GM19372 (cell line): ENCODE results near the gene COMT.

Source experiments
- ATAC-seq: cut with Tn5 transposase; IDR thresholded peaks from one replicate; pipeline ENCODE4 v1.9.1; 2021; ENCODE audit warnings: mild to moderate bottlenecking, low read depth, moderate library complexity; ENCODE audit not compliant: unreplicated experiment

The COMT gene

DNA sequence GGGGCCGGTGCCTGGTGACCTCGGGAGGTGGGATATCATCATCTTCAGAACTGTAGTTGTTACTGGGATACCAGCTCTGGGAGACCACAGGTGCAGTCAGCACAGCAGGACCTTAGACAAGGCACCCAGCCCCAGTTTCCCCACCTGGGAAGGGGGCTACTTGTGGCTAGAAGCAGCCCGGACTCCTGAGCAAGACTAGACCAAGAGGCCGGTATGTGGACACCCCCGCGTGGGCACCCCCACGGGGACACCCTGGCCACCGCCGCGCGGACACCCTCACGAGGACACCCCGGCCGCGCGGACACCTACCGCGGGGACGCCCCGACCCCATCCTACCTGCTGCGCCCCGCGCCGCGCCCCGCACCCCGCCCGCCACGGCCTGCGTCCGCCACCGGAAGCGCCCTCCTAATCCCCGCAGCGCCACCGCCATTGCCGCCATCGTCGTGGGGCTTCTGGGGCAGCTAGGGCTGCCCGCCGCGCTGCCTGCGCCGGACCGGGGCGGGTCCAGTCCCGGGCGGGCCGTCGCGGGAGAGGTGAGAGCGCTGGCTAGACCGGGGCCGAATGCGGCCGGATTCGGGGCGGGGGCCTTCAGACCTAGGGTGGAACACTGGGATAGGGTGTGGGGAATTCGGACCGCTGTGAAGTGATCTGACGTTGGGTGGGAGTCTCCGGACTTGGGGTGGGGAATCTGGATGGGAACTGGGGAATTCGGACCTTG lies at the start of gene COMT, which contains the start of gene TXNRD2:
COMT (plus strand) TSS at position 408 of the 718 bp plus-strand sequence. CDS start 20,755 bp downstream, outside the sequence.
TXNRD2 (minus strand) TSS at position 454 of the 718 bp plus-strand sequence; CDS start at position 439, 15 bp downstream.
- no peak for ATAC-seq

DNA sequence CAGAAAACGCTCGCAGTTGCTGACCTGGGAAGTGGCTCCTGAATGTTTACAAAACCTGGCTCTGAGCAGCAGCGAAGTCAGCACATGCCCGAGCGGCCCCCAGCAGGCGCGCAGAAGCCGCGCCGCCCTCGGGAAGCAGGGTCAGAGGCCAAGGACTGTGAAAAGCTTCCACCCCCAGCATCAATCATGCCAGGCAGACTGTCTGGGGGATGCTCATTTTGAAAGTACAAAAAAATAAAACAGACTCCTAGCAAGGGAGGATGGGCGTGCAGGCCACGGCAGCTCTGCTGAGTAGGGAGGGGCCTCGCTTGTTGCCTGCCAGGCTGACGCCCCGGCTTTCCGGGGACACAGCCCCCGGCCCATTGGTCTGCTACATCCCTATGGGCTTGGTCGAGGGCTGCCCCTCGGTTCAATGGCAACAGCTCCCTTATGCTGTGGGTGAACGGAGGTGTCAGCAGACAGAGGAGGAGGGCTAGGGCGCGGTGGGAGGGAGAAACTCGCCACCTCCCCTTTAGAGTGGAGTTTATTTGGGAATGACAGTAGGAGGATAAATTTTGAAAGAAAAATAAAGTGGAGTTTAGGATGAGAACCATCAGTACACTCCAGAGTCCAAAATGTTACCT lies 49.2 kb upstream of the COMT start:
- ATAC-seq = no peak

- ATAC-seq = no peak
These were observed 48.6 kb upstream of the COMT start for GRCh38 chr22:19892925-19893324.

DNA sequence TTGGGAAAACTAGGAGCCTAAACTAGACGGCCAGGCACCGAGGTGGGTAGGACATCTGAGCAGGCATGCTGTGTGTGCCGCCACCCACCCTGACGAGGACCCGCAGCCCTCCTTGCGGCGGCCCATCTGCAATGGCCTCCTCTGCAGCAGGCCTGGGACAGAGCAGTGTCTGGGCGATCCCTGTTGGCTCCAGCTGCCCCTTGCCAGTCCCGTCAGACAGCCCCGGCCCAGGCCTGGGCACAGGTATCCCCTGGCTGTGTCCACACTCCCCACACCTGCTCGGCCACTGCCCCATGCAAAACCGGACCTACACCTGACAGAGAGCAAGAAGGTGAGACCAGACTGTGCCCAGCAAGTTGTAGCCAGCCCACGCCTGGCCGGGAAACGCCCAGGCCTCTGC lies 48.2 kb upstream of the COMT start:
- ATAC-seq = no peak

- ATAC-seq = no peak
These were observed 46.3 kb upstream of the COMT start for GRCh38 chr22:19895160-19895849.

GRCh38 chr22:19896665-19897355 lies 44.8 kb upstream of the COMT start:
- ATAC-seq = no peak

- no peak for ATAC-seq
These were observed 43.8 kb upstream of the COMT start for GRCh38 chr22:19897726-19898125.

GRCh38 chr22:19898145-19898544 lies 43.4 kb upstream of the COMT start:
- no peak for ATAC-seq

DNA sequence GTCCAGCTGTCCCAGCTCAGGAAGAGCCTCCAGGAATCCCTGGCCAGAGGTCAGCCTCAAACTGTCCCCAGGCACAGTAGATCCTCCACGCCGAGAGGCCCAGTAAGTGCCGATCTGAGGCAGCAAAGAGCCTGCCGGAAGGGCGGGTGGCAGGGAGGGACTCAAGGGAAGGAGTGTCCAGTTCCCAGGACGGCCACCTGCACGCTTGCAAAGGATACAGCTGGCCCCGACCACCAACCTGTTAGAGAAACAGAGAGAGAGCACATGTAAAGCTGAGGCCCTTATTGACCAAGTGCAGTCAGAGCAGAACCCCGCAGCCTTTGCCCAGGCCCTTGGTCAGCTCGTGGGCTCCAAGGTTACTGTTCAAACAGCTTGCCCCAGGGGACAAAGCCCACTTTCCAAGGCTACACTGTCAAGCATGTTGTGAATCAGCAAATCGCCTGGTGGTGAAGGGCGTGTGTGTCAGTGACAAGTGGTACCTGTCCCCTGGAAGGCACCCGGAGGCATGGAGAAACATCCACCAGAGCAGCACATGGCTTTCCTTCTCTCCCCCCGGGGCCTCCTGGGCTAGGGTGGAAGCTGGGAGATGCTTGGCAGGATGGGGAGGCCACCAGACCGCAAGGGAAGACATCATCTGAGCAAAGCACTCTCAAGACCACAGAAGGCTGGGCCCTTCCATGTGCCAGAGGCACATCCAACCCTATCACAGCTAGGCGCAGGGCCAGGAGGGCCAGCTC lies 42.6 kb upstream of the COMT start:
- ATAC-seq = no peak

DNA sequence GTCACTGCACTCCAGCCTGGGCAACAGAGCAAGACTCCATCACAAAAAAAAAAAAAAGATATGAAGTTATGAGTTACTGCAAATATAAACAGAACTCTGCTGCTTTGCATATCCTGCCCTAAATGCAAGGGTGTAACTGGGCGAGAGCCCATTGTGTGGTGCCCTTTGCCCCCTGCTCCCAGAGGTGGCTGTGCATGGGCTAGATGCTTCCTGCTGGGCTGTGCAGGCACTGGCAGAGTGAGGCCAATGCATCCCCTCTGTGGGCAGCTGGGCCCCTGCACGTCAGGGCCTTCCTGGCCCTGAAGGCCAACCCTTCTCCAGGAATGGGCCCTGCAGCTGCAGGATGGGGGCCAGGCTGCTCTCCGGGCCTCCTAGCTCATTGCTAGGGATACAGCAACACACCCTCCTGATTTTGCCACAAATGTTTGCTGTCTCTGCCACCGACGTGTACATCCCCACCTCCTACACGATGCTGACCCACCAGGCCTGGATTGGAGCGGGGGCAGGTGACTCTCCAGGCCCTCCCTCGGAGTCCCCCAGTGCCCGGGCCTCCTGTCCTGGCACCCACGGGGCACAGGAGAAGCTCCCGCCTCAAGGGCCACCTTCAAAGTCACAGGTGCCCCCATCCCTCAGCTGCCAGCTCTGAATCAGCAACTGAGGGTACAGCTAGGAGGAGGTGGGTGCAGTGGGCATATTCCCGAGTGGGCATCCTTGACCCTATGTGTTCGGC lies 40.7 kb upstream of the COMT start:
- no peak for ATAC-seq

GRCh38 chr22:19901577-19902244 lies 39.9 kb upstream of the COMT start:
- ATAC-seq = no peak

DNA sequence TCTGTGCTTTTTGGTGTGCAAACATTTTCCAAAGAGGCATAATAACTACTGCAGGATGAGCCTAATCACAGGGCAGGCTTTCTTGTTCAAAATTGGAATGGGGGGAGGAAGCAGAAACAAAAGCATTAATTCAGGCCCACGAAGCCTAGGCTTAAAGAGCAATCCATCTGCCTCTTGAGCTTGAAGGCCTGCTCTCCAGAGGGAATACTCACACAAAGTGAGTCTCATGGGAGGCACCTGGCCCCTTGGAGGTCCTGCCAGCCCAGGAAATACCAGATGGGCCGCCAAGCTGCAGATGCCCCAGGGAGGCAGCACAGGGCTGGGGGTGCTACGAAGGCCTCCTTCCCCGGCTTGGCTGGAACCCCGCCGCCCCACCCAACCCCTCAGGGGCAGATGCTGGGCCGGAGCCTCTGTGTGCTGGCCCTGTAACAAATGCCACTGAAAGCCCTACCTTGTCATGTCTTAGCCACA lies 39.3 kb upstream of the COMT start:
- ATAC-seq = no peak

DNA sequence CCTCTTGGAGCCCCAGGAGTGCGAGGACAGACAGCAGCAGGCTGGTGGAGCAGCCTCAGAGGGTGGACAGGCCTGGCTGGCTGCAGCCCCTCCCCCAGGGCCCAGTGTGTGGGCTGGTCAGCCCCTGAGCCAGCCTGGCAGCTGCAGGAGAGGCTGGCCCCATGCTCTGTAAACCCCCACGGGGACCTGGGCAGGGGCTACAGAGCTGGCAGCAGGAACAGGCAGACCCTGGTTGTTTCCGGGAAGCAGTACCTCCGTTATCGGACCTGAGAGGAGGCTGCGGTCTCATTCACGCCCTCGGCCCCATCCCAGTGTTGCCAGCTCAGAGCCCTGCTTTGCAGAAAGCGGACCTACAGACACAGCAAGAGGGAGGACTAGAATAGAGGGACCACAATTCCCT lies 38.5 kb upstream of the COMT start:
- no peak for ATAC-seq

GRCh38 chr22:19903513-19903912 lies 38.1 kb upstream of the COMT start:
- ATAC-seq = no peak

DNA sequence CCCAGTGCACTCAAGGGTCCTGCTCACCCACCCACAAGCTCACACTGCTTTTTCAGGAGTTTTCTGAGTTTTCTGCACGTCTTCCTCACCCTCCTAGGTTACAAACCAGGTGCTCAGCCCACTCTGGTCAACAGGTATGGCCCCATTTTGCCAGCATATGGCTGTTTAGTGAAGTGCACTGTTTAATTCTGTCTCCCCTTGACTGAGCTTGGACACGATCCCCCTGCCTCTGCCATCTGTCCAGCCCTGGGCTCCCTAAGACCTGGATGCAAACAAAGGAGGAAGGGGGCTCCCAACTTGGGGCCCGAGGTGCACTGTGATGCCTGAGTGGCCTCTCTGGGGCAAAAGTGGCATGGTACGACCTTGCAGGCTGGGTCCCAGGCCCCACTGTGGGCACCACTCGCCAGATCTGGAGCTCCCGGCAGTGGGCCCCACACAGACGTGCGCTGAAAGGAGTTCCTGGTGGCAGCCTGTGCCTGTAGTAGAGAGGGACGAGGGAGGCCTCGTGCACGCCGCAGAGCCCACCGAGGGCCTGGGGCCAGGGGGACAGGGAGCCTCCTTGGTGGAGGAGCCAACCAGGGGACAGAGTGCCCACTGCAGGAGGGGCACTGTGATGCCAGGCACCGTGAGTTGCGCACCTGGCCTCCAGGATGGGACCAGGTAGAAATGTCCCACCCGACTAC lies 37.3 kb upstream of the COMT start:
- no peak for ATAC-seq

DNA sequence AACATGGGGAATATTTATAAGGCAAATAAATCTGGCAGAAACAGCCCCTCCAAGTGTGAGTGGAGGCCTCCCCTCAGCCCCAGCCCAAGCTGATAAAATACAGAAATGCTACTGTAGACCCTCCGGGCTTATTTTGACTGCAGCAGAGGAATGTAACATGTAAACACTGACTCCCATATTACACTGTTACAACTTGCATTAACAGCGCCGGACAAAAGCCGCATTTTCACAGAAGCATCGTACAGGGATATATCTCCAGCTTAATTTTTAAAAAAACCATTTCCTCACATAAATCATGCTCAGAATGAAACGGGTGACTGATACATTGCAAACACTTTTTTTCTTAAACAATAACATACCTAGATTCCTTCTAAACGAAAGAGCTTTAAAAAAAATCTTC lies 36.6 kb upstream of the COMT start:
- ATAC-seq = no peak

- ATAC-seq = no peak
These were observed 36.0 kb upstream of the COMT start for GRCh38 chr22:19905347-19906276.
